CD4-positive, CD25-positive, alpha-beta regulatory T cell (primary cell): ENCODE data around the gene TSPEAR. TPM values are rescaled to one million over a fixed set of nuclear protein-coding genes. Genes with fewer than 3 reads are reported as not detected.
"Not testable (repeated sequence)": the region's sequence is repeated elsewhere in the genome, so short reads cannot be mapped to it uniquely, and the experiment has no call there.

Experiments
- ATAC-seq, 2 donors: fragments of 150-1000 bp; cut with Tn5 transposase; one replicate each; pipeline ENCODE4 v1.10.0; 2021; ENCODE audit warnings: low read depth in 2 of 2, moderate number of reproducible peaks in 2 of 2, moderate library complexity in 1 of 2
- DNase-seq, 3 donors: peaks; one replicate each; pipeline versions ENCODE4 v3.0.0 to v3.0.0-alpha.2; 2012 to 2022; ENCODE audit warnings: mixed read lengths in 1 of 3
- H3K27ac ChIP-seq: one replicate; pipeline ENCODE4 v1.7.0; 2013; ENCODE audit warnings: mild to moderate bottlenecking, low read length; ENCODE audit not compliant: insufficient read depth, poor library complexity, severe bottlenecking
- H3K27me3 ChIP-seq: one replicate; pipeline ENCODE4 v1.7.0; 2013; ENCODE audit warnings: low read length; ENCODE audit not compliant: control insufficient read depth, insufficient read depth
- H3K36me3 ChIP-seq: one replicate; pipeline ENCODE4 v1.7.0; 2013; ENCODE audit warnings: mild to moderate bottlenecking, low read length, moderate library complexity; ENCODE audit not compliant: control insufficient read depth, insufficient read depth
- H3K4me1 ChIP-seq: 2 replicates; pipeline ENCODE4 v1.7.0; 2013; ENCODE audit warnings: mild to moderate bottlenecking, low read length; ENCODE audit not compliant: insufficient read depth, control insufficient read depth, poor library complexity, severe bottlenecking
- H3K4me3 ChIP-seq: one replicate; pipeline ENCODE4 v1.7.0; 2013; ENCODE audit warnings: low read depth, mild to moderate bottlenecking, low read length, moderate library complexity
- H3K9me3 ChIP-seq, 2 experiments: 1 replicate in 1 of 2; 2 replicates in 1 of 2; pipeline ENCODE4 v1.7.0; 2013; ENCODE audit warnings: low read length in 2 of 2, mild to moderate bottlenecking in 1 of 2, moderate library complexity in 1 of 2; ENCODE audit not compliant: control insufficient read depth in 2 of 2
- H3K27ac Mint-ChIP-seq, 3 donors: one replicate each; pipeline ENCODE4 v1.8.0; 2020 to 2022; ENCODE audit warnings: mild to moderate bottlenecking in 3 of 3, mixed read lengths in 3 of 3, moderate library complexity in 2 of 3
- H3K27me3 Mint-ChIP-seq: one replicate; pipeline ENCODE4 v1.8.0; 2022; ENCODE audit warnings: mild to moderate bottlenecking, mixed read lengths
- H3K36me3 Mint-ChIP-seq: one replicate; pipeline ENCODE4 v1.8.0; 2020; ENCODE audit warnings: mixed read lengths
- H3K4me1 Mint-ChIP-seq, 4 donors: one replicate each; pipeline ENCODE4 v1.8.0; 2020 to 2022; ENCODE audit warnings: mixed read lengths in 4 of 4, mild to moderate bottlenecking in 1 of 4
- H3K4me3 Mint-ChIP-seq, 4 donors: one replicate each; pipeline ENCODE4 v1.8.0; 2020 to 2022; ENCODE audit warnings: mild to moderate bottlenecking in 4 of 4, mixed read lengths in 4 of 4, moderate library complexity in 3 of 4
- H3K9me3 Mint-ChIP-seq, 7 donors: one replicate each; pipeline ENCODE4 v1.8.0; 2020 to 2022; ENCODE audit warnings: mixed read lengths in 7 of 7, mild to moderate bottlenecking in 3 of 7, moderate library complexity in 2 of 7
- polyA plus RNA-seq, 4 donors: library from polyadenylated mRNA; unstranded; fragments of 300-500 nt; fragmentation: Illumina TruSeq; gene quantifications; one replicate each; pipeline ENCODE4 v1.2.3, GENCODE V29; 2021
- total RNA-seq: library from RNA; stranded (reverse); gene quantifications from one replicate; pipeline ENCODE4 v1.2.3, GENCODE V29; 2022

TSPEAR gene
- total and polyA plus RNA-seq, 5 donors from 2014 or later = 0.05 TPM; not detected in 4

GRCh38 chr21:44691686-44692085, 19.7 kb downstream of the TSPEAR start:
- ATAC-seq (no peak), DNase-seq (no peak)
- no peak overlapping the region for H3K27ac ChIP-seq
- H3K4me3 ChIP-seq = no peak overlapping the region
- H3K4me1 Mint-ChIP-seq = peaks cover 0 to 7% (median 3%) of the 10 kb centered on the region in 4 donors
- H3K27me3 ChIP-seq = peaks cover 6% of the 10 kb centered on the region
- H3K9me3 Mint-ChIP-seq = peaks cover 0 to 12% (median 2%) of the 10 kb centered on the region in 7 donors
- H3K27ac Mint-ChIP-seq = no peak overlapping the region
- peaks cover 46% of the 10 kb centered on the region for H3K27me3 Mint-ChIP-seq
- H3K36me3 ChIP-seq = no peaks in the 10 kb centered on the region
- peaks cover 4 to 12% of the 10 kb centered on the region in 2 experiments for H3K9me3 ChIP-seq
- H3K36me3 Mint-ChIP-seq = no peaks in the 10 kb centered on the region
- no peaks in the 10 kb centered on the region for H3K4me1 ChIP-seq
- no peak overlapping the region for H3K4me3 Mint-ChIP-seq

DNA sequence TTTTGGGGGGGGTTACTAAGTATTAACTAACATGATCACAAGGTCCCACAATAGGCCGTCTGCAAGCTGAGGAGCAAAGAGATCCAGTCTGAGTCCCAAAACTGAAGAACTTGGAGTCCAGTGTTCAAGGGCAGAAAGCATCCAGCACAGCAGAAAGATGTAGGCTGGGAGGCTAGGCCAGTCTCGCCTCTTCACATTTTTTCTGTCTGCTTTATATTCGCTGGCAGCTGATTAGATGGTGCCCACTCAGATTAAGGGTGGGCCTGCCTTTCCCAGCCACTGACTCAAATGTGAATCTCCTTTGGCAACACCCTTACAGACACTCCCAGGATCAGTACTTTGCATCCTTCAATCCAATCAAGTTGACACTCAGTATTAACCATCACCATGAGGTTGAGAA, 21.6 kb downstream of the TSPEAR start:
- DNase-seq, ATAC-seq, H3K4me3 Mint-ChIP-seq, H3K4me1 ChIP-seq, H3K27ac ChIP-seq, H3K27me3 ChIP-seq, H3K27ac Mint-ChIP-seq, H3K4me3 ChIP-seq, H3K4me1 Mint-ChIP-seq, H3K36me3 ChIP-seq, H3K36me3 Mint-ChIP-seq: not testable (repeated sequence)
- H3K9me3 ChIP-seq = peaks cover 4 to 12% of the 10 kb centered on the region in 2 experiments
- H3K27me3 Mint-ChIP-seq = peaks cover 48% of the 10 kb centered on the region
- peaks cover 0 to 12% (median 2%) of the 10 kb centered on the region in 7 donors for H3K9me3 Mint-ChIP-seq

- Histone ChIP-seq H3K4me3 (no peak overlapping the region), H3K27me3 (peaks cover 6% of the 10 kb centered on the region), H3K27ac (no peak overlapping the region), H3K9me3 (peaks cover 2 to 7% of the 10 kb centered on the region in 2 experiments), H3K4me1 (no peaks in the 10 kb centered on the region), H3K36me3 (no peaks in the 10 kb centered on the region)
- Mint-ChIP-seq H3K27me3 (peaks cover 42% of the 10 kb centered on the region), H3K27ac (peak overlapping the region in 1 of 3 donors; percentile 6), H3K4me3 (no peak overlapping the region), H3K36me3 (no peaks in the 10 kb centered on the region), H3K9me3 (peaks cover 0 to 5% (median under 1%) of the 10 kb centered on the region in 7 donors), H3K4me1 (peaks cover 0 to 7% (median 4%) of the 10 kb centered on the region in 4 donors)
- ATAC-seq (no peak), DNase-seq (no peak)
These were observed 23.7 kb downstream of the TSPEAR start for GRCh38 chr21:44687671-44688070.

DNA sequence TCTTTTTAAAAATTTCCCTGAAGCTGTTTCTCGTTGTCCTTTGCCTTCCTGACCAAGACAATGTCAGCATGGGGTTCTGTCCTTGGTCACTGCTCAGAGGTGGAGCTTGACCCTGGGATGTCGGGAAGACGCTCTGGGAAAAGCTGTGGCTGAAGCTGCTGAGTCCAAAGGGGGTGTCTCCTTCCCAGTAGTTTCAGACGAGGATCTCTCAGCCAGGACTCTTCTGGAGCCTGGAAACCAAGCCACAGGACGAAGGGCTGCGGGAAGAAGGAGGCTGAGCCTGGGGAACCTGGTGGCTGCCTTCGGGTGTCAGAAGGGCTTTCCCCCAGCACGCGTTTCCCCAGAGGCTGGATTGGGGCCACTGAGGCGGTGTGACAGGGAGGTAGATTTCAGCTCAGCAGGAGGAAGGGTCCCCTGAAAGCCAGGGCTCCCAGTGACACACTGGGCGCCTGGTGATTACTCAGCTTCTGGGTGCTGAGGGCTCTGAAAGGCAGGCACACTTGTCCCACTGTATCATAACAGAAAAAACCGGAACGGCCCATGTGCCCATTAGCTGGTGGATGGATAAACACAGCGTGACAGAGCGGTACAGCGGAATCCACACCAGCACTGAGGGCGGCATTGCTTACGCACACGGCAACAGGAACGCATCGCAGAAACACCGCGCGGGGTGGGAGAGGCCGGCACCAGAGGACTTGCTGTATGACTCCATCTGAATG, 24.4 kb downstream of the TSPEAR start:
- peaks cover 38% of the 10 kb centered on the region for H3K27me3 Mint-ChIP-seq
- Histone ChIP-seq H3K27ac (no peak overlapping the region), H3K4me1 (no peaks in the 10 kb centered on the region), H3K4me3 (no peak overlapping the region), H3K27me3 (peaks cover 4% of the 10 kb centered on the region), H3K36me3 (no peaks in the 10 kb centered on the region), H3K9me3 (peaks cover 0 to under 1% of the 10 kb centered on the region in 2 experiments)
- H3K36me3 Mint-ChIP-seq = no peaks in the 10 kb centered on the region
- no peak for DNase-seq
- ATAC-seq = no peak
- H3K4me3 Mint-ChIP-seq = no peak overlapping the region
- peak overlapping the region in 1 of 3 donors; percentile 59 for H3K27ac Mint-ChIP-seq
- peaks cover 0 to 7% (median 4%) of the 10 kb centered on the region in 4 donors for H3K4me1 Mint-ChIP-seq
- no peaks in the 10 kb centered on the region for H3K9me3 Mint-ChIP-seq

GRCh38 chr21:44686000-44686781, 25.2 kb downstream of the TSPEAR start:
- Histone ChIP-seq H3K27ac (no peak overlapping the region), H3K4me3 (no peak overlapping the region), H3K36me3 (no peaks in the 10 kb centered on the region), H3K4me1 (no peaks in the 10 kb centered on the region), H3K9me3 (no peaks in the 10 kb centered on the region), H3K27me3 (peaks cover 4% of the 10 kb centered on the region)
- H3K27ac Mint-ChIP-seq = peak overlapping the region in 1 of 3 donors; percentile 55
- H3K9me3 Mint-ChIP-seq = no peaks in the 10 kb centered on the region
- DNase-seq = no peak
- peaks cover 0 to 3% (median 1%) of the 10 kb centered on the region in 4 donors for H3K4me1 Mint-ChIP-seq
- peaks cover 30% of the 10 kb centered on the region for H3K27me3 Mint-ChIP-seq
- H3K4me3 Mint-ChIP-seq = no peak overlapping the region
- ATAC-seq = no peak
- H3K36me3 Mint-ChIP-seq = no peaks in the 10 kb centered on the region

DNA sequence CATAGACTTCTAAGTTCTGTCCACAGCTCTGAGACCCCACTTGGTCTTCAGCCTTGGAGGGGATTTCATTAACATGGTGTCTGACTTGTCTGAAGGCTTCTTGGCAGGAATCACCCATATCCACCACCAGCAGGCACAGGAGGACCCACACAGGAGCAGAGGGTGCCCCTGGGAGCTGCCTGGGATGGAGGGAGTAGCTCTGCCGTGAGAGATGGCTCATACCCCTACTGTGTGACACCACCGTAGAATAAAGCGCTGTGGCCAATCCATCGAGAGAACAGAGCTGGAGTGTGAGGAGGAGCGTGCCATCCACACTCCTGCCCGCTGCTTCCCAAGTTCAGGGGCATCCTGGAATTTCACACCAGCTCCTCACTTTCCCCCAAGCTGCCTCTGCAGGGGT, 26.3 kb downstream of the TSPEAR start:
- H3K4me3 ChIP-seq, H3K4me1 ChIP-seq, H3K9me3 ChIP-seq, H3K4me3 Mint-ChIP-seq, H3K9me3 Mint-ChIP-seq, H3K36me3 Mint-ChIP-seq, H3K27ac Mint-ChIP-seq, H3K27ac ChIP-seq, H3K36me3 ChIP-seq, DNase-seq, H3K4me1 Mint-ChIP-seq, ATAC-seq, H3K27me3 ChIP-seq: not testable (repeated sequence)
- H3K27me3 Mint-ChIP-seq = peaks cover 28% of the 10 kb centered on the region

GRCh38 chr21:44684483-44684882, 26.9 kb downstream of the TSPEAR start:
- Mint-ChIP-seq H3K4me1 (peaks cover 0 to 3% (median 1%) of the 10 kb centered on the region in 4 donors), H3K27ac (no peak overlapping the region), H3K36me3 (no peaks in the 10 kb centered on the region), H3K27me3 (peaks cover 26% of the 10 kb centered on the region), H3K9me3 (peaks cover 0 to 1% (median 0%) of the 10 kb centered on the region in 7 donors), H3K4me3 (no peak overlapping the region)
- ATAC-seq (no peak), DNase-seq (no peak)
- no peak overlapping the region for H3K27ac ChIP-seq
- no peak overlapping the region for H3K4me3 ChIP-seq
- no peaks in the 10 kb centered on the region for H3K4me1 ChIP-seq
- H3K36me3 ChIP-seq = no peaks in the 10 kb centered on the region
- H3K27me3 ChIP-seq = peaks cover 3% of the 10 kb centered on the region
- H3K9me3 ChIP-seq = no peaks in the 10 kb centered on the region
